HepG2 (cell line): ENCODE data around the gene PPP1R7. TPM values are rescaled to one million over a fixed set of nuclear protein-coding genes. Genes with fewer than 3 reads are reported as not detected.
A peak's percentile ranks its signal among the peaks of the same experiment; 100 is the strongest.

ENCODE experiments used
- ARNT2 ChIP-seq: sonication (generic); formaldehyde crosslinking; IDR thresholded peaks from 2 replicates; pipeline ENCODE4 v1.8.0; 2022; ENCODE audit warnings: mild to moderate bottlenecking, low read depth, missing genetic modification reagents, moderate library complexity
- ELF1 ChIP-seq: sonication (generic); formaldehyde crosslinking; IDR thresholded peaks from 2 replicates; pipeline ENCODE4 v1.4.0; 2020; ENCODE audit warnings: missing genetic modification reagents
- MED1 ChIP-seq: sonication (generic); formaldehyde crosslinking; IDR thresholded peaks from 2 replicates; pipeline ENCODE4 v1.4.0; 2020; ENCODE audit warnings: missing genetic modification reagents
- NBN ChIP-seq: fragments of 450-650 bp; conservative IDR thresholded peaks from 2 replicates; pipeline ENCODE4 v1.6.1; 2017
- NFIB ChIP-seq: sonication (generic); formaldehyde crosslinking; IDR thresholded peaks from 2 replicates; pipeline ENCODE4 v1.9.0; 2021; ENCODE audit warnings: missing genetic modification reagents, mild to moderate bottlenecking, borderline replicate concordance
- SP1 ChIP-seq, 2 experiments: fragments of 450-650 bp in 1 of 2; sonication (generic) in 1 of 2; formaldehyde crosslinking in 1 of 2; IDR thresholded peaks; 2 replicates each; pipeline versions ENCODE4 v1.4.0 to v1.6.1; 2016 to 2020; ENCODE audit warnings: missing genetic modification reagents in 1 of 2
- STAT5B ChIP-seq: sonication (generic); formaldehyde crosslinking; IDR thresholded peaks from 2 replicates; pipeline ENCODE4 v1.4.0; 2020; ENCODE audit warnings: missing genetic modification reagents
- TBP ChIP-seq: sonication (generic); formaldehyde crosslinking; IDR thresholded peaks from 2 replicates; pipeline ENCODE4 v1.5.0; 2020; ENCODE audit warnings: missing genetic modification reagents
- YEATS4 ChIP-seq: sonication (generic); formaldehyde crosslinking; IDR thresholded peaks from 2 replicates; pipeline ENCODE4 v1.4.0; 2020; ENCODE audit warnings: missing genetic modification reagents, borderline replicate concordance
- ZC3H13 ChIP-seq: sonication (generic); formaldehyde crosslinking; IDR thresholded peaks from 2 replicates; pipeline ENCODE4 v1.8.1; 2023; ENCODE audit warnings: mild to moderate bottlenecking, missing genetic modification reagents, moderate library complexity
- ZNF207 ChIP-seq: fragments of 450-650 bp; IDR thresholded peaks from 2 replicates; pipeline ENCODE4 v1.6.1; 2016; ENCODE audit warnings: antibody characterized with exemption, borderline replicate concordance
- ZNF317 ChIP-seq: sonication (generic); formaldehyde crosslinking; IDR thresholded peaks from 2 replicates; pipeline ENCODE4 v1.5.0; 2020; ENCODE audit warnings: mild to moderate bottlenecking, missing genetic modification reagents
- ZNF430 ChIP-seq: sonication (generic); formaldehyde crosslinking; IDR thresholded peaks from 2 replicates; pipeline ENCODE4 v1.9.0; 2021; ENCODE audit warnings: mild to moderate bottlenecking, missing genetic modification reagents
- ZNF749 ChIP-seq: sonication (generic); formaldehyde crosslinking; IDR thresholded peaks from 2 replicates; pipeline ENCODE4 v1.8.0; 2022; ENCODE audit warnings: mild to moderate bottlenecking, missing genetic modification reagents, moderate library complexity, borderline replicate concordance
- ZNF816 ChIP-seq: sonication (generic); formaldehyde crosslinking; IDR thresholded peaks from 2 replicates; pipeline ENCODE4 v1.8.0; 2022; ENCODE audit warnings: missing genetic modification reagents, mild to moderate bottlenecking, borderline replicate concordance
- ZSCAN31 ChIP-seq: sonication (generic); formaldehyde crosslinking; IDR thresholded peaks from 2 replicates; pipeline ENCODE4 v1.5.0; 2020; ENCODE audit warnings: low read depth, mild to moderate bottlenecking, missing genetic modification reagents
- polyA plus RNA-seq, 8 experiments: library from polyadenylated mRNA; depleted of rRNA in 3 of 8; stranded (reverse) in 7 of 8; unstranded in 1 of 8; fragments of >200 nt; fragmentation: Illumina TruSeq in 4 of 8; extraction: Trizol in 4 of 8; gene quantifications; 2 replicates each; pipeline versions ENCODE4 v1.2.1 to v1.2.3, GENCODE V29; 2011 to 2016; ENCODE audit warnings: low read depth in 4 of 8, missing spikeins in 1 of 8, mixed read lengths in 1 of 8; ENCODE audit not compliant: insufficient read depth in 1 of 8
- total RNA-seq, 5 experiments: library from RNA; depleted of rRNA; stranded (reverse); fragments of >200 nt; fragmentation: Illumina TruSeq; extraction: Trizol; gene quantifications; 2 replicates each; pipeline ENCODE4 v1.2.3, GENCODE V29; 2016; ENCODE audit warnings: low read depth in 1 of 5
- TF ChIP-seq, protein P1 (sequence below): sonication (generic); formaldehyde crosslinking; IDR thresholded peaks from 2 replicates; pipeline ENCODE4 v1.5.0; 2020; ENCODE audit warnings: missing genetic modification reagents
- TF ChIP-seq, protein P2 (sequence below): sonication (generic); formaldehyde crosslinking; IDR thresholded peaks from 2 replicates; pipeline ENCODE4 v1.9.0; 2021; ENCODE audit warnings: missing genetic modification reagents, mild to moderate bottlenecking, borderline replicate concordance
- TF ChIP-seq, protein P3 (sequence below): sonication (generic); formaldehyde crosslinking; IDR thresholded peaks from 2 replicates; pipeline ENCODE4 v1.5.0; 2020; ENCODE audit warnings: mild to moderate bottlenecking, missing genetic modification reagents
- TF ChIP-seq, protein P4 (sequence below): sonication (generic); formaldehyde crosslinking; IDR thresholded peaks from 2 replicates; pipeline ENCODE4 v1.5.0; 2020; ENCODE audit warnings: mild to moderate bottlenecking, missing genetic modification reagents
- TF ChIP-seq, protein P5 (sequence below): sonication (generic); formaldehyde crosslinking; IDR thresholded peaks from 2 replicates; pipeline ENCODE4 v1.4.0; 2020; ENCODE audit warnings: missing genetic modification reagents

The PPP1R7 gene
- total and polyA plus RNA-seq, 2 of the 13 experiments (the other 11 are each of a cell fraction or from before 2014, with no cell fraction given), result 33.3 to 67.9 TPM

DNA sequence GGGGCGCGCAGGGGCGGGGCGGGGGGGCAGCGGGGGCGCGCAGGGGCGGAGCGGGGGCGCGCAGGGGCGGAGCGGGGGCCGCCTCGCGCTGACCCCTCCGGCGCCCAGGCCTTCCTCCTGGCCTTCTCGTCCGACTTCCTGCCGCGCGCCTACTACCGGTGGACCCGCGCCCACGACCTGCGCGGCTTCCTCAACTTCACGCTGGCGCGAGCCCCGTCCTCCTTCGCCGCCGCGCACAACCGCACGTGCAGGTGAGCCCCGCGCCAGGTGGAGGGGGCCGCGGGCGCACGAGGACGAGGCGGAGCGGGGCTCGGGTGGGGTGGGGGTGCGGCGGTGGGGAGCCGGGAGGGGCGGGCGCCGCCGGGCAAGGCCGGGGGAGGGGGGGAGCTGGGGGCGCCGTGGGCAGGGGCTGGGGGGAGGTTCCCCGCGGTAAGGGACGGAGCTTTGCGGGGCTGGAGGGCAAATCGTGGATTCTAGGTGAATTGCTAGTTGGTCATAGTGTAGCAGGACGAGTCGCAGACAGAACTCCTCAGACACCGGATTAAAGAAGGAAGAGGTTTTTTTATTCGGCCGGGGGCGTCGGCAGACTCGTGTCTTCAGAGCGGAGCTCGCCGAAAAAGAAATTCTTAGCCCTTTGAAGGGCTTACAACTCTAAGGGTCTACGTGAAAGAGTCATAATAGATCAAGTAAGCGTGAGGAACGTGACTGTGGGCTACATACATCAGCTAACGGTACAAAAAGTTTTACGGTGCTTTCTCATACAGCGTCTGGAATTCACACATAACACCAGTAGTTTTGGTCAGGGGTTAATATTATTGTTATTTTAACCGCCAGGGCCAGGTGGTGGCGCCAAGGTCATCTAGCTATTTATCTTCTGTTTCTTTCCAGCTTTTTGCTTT is 68.1 kb downstream of the PPP1R7 start (continued):
- TF ChIP-seq, protein P1, sequence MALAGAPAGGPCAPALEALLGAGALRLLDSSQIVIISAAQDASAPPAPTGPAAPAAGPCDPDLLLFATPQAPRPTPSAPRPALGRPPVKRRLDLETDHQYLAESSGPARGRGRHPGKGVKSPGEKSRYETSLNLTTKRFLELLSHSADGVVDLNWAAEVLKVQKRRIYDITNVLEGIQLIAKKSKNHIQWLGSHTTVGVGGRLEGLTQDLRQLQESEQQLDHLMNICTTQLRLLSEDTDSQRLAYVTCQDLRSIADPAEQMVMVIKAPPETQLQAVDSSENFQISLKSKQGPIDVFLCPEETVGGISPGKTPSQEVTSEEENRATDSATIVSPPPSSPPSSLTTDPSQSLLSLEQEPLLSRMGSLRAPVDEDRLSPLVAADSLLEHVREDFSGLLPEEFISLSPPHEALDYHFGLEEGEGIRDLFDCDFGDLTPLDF (CRISPR knock-in tag), result 0 out of 2 replicates have a peak, but pooled peaks have one; percentile 32
- TF ChIP-seq, protein P2, sequence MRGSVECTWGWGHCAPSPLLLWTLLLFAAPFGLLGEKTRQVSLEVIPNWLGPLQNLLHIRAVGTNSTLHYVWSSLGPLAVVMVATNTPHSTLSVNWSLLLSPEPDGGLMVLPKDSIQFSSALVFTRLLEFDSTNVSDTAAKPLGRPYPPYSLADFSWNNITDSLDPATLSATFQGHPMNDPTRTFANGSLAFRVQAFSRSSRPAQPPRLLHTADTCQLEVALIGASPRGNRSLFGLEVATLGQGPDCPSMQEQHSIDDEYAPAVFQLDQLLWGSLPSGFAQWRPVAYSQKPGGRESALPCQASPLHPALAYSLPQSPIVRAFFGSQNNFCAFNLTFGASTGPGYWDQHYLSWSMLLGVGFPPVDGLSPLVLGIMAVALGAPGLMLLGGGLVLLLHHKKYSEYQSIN (CRISPR knock-in tag), result no peak
- TF ChIP-seq YEATS4 (CRISPR knock-in tag) (peak; percentile 71), SP1 (IDR thresholded peaks at IDR 0.05) (no peak), SP1 (CRISPR knock-in tag; IDR thresholded peaks at IDR 0.05) (peak; percentile 56), NFIB (CRISPR knock-in tag) (no peak), MED1 (CRISPR knock-in tag) (peak; percentile 37; the same call in 1 of the 2 replicates), ZNF207 (no peak), STAT5B (peak; percentile 89; the same call in 1 of the 2 replicates), TBP (CRISPR knock-in tag) (no peak), ZNF317 (CRISPR knock-in tag) (no peak), ZNF749 (CRISPR knock-in tag) (0 out of 2 replicates have a peak, but pooled peaks have one; percentile 40), ZNF816 (CRISPR knock-in tag) (no peak), ZSCAN31 (CRISPR knock-in tag) (peak; percentile 57; the same call in 1 of the 2 replicates), ZC3H13 (CRISPR knock-in tag) (peak; percentile 39), NBN (no peak), ELF1 (CRISPR knock-in tag) (peak; percentile 29; the same call in 1 of the 2 replicates), ZNF430 (CRISPR knock-in tag) (peak; percentile 49; the same call in 1 of the 2 replicates), ARNT2 (CRISPR knock-in tag) (peak; percentile 73)
- TF ChIP-seq, protein P3, sequence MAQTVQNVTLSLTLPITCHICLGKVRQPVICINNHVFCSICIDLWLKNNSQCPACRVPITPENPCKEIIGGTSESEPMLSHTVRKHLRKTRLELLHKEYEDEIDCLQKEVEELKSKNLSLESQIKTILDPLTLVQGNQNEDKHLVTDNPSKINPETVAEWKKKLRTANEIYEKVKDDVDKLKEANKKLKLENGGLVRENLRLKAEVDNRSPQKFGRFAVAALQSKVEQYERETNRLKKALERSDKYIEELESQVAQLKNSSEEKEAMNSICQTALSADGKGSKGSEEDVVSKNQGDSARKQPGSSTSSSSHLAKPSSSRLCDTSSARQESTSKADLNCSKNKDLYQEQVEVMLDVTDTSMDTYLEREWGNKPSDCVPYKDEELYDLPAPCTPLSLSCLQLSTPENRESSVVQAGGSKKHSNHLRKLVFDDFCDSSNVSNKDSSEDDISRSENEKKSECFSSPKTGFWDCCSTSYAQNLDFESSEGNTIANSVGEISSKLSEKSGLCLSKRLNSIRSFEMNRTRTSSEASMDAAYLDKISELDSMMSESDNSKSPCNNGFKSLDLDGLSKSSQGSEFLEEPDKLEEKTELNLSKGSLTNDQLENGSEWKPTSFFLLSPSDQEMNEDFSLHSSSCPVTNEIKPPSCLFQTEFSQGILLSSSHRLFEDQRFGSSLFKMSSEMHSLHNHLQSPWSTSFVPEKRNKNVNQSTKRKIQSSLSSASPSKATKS, result no peak
- TF ChIP-seq, protein P4, sequence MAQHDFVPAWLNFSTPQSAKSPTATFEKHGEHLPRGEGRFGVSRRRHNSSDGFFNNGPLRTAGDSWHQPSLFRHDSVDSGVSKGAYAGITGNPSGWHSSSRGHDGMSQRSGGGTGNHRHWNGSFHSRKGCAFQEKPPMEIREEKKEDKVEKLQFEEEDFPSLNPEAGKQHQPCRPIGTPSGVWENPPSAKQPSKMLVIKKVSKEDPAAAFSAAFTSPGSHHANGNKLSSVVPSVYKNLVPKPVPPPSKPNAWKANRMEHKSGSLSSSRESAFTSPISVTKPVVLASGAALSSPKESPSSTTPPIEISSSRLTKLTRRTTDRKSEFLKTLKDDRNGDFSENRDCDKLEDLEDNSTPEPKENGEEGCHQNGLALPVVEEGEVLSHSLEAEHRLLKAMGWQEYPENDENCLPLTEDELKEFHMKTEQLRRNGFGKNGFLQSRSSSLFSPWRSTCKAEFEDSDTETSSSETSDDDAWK (CRISPR knock-in tag), result no peak
- TF ChIP-seq, protein P5, sequence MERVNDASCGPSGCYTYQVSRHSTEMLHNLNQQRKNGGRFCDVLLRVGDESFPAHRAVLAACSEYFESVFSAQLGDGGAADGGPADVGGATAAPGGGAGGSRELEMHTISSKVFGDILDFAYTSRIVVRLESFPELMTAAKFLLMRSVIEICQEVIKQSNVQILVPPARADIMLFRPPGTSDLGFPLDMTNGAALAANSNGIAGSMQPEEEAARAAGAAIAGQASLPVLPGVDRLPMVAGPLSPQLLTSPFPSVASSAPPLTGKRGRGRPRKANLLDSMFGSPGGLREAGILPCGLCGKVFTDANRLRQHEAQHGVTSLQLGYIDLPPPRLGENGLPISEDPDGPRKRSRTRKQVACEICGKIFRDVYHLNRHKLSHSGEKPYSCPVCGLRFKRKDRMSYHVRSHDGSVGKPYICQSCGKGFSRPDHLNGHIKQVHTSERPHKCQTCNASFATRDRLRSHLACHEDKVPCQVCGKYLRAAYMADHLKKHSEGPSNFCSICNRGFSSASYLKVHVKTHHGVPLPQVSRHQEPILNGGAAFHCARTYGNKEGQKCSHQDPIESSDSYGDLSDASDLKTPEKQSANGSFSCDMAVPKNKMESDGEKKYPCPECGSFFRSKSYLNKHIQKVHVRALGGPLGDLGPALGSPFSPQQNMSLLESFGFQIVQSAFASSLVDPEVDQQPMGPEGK, result peak; percentile 87
